Spinal cord (tissue), 10 donors: Measurements from ENCODE around the gene ISOC2. TPM values are rescaled to one million over a fixed set of nuclear protein-coding genes. Genes with fewer than 3 reads are reported as not detected.

Source experiments
- DNase-seq, 6 donors: peaks; one replicate each; pipeline versions ENCODE4 v3.0.0 to v3.0.0-alpha.2; 2013 to 2015; ENCODE audit warnings: low spot score in 6 of 6, low read depth in 4 of 6
- H3K27ac ChIP-seq: one replicate; pipeline ENCODE4 v1.5.1; 2013; ENCODE audit warnings: low read depth, low read length, control low read depth
- H3K27me3 ChIP-seq: one replicate; pipeline ENCODE4 v1.6.1; 2013; ENCODE audit warnings: low read length; ENCODE audit not compliant: control insufficient read depth, insufficient read depth
- H3K36me3 ChIP-seq: one replicate; pipeline ENCODE4 v1.6.1; 2013; ENCODE audit warnings: low read length; ENCODE audit not compliant: control insufficient read depth, insufficient read depth
- H3K4me1 ChIP-seq: one replicate; pipeline ENCODE4 v1.6.1; 2013; ENCODE audit warnings: low read length; ENCODE audit not compliant: control insufficient read depth, insufficient read depth
- H3K4me3 ChIP-seq: one replicate; pipeline ENCODE4 v1.5.1; 2013; ENCODE audit warnings: low read depth, low read length, control low read depth
- H3K9me3 ChIP-seq: one replicate; pipeline ENCODE4 v1.6.1; 2013; ENCODE audit warnings: low read length; ENCODE audit not compliant: control insufficient read depth, insufficient read depth
- WGBS: methylation state at CpG from one replicate; pipeline ENCODE4 v1.1.5; 2013; ENCODE audit warnings: missing lambda C conversion rate; ENCODE audit not compliant: insufficient coverage; 5-methylcytosine and 5-hydroxymethylcytosine counted together
- polyA plus RNA-seq, 2 donors: library from polyadenylated mRNA; unstranded; fragments of 120-200 nt; gene quantifications; one replicate each; pipeline ENCODE4 v1.2.1, GENCODE V29; 2013; ENCODE audit not compliant: insufficient read length in 2 of 2
- total RNA-seq, 2 donors: library from RNA; depleted of rRNA in 1 of 2; stranded (reverse); fragments of 120-200 nt in 1 of 2; fragments of >200 nt in 1 of 2; gene quantifications; one replicate each; pipeline versions ENCODE4 v1.2.3 to v1.2.4, GENCODE V29; 2013 to 2014
- donor health status: healthy.

The ISOC2 gene
- total and polyA plus RNA-seq, 4 donors, result 30.3 to 65.1 (median 59.8) TPM

GRCh38 chr19:55443045-55443823 lies 18.2 kb downstream of the ISOC2 start, which contains the start of gene SHISA7:
TSS of gene SHISA7 (minus strand) at chr19:55443300. CDS start at chr19:55442863, 437 bp downstream.
- Histone ChIP-seq H3K27me3 (peaks cover 40% of the 10 kb centered on the region), H3K36me3 (peaks cover 31% of the 10 kb centered on the region), H3K4me1 (peaks cover 58% of the 10 kb centered on the region), H3K4me3 (no peak within 1 kb of the TSS), H3K9me3 (no peaks in the 10 kb centered on the region), H3K27ac (no peak within 1 kb of the TSS)
- 5% methylated on average over 38 of the region's 43 CpGs for WGBS
- peak in 2 of 6 donors; percentile 68 to 71 for DNase-seq

GRCh38 chr19:55442372-55442961 lies 19.0 kb downstream of the ISOC2 start:
- H3K27me3 ChIP-seq, result peaks cover 40% of the 10 kb centered on the region
- no peak overlapping the region for H3K27ac ChIP-seq
- peaks cover 53% of the 10 kb centered on the region for H3K4me1 ChIP-seq
- H3K9me3 ChIP-seq, result no peaks in the 10 kb centered on the region
- whole genome bisulfite sequencing, result 2% methylated on average over 71 of the region's 72 CpGs
- H3K36me3 ChIP-seq, result peaks cover 39% of the 10 kb centered on the region
- peak in 1 of 6 donors; percentile 30 for DNase-seq
- no peak overlapping the region for H3K4me3 ChIP-seq

- Histone ChIP-seq H3K4me1 (peaks cover 48% of the 10 kb centered on the region), H3K9me3 (no peaks in the 10 kb centered on the region), H3K27me3 (peaks cover 40% of the 10 kb centered on the region), H3K27ac (no peak overlapping the region), H3K4me3 (no peak overlapping the region), H3K36me3 (peaks cover 46% of the 10 kb centered on the region)
- 18% methylated on average over 27 of the region's 39 CpGs for WGBS
- no peak for DNase-seq
Measured at GRCh38 chr19:55441692-55442321, 19.6 kb downstream of the ISOC2 start.

GRCh38 chr19:55441319-55441691 lies 20.1 kb downstream of the ISOC2 start:
- Histone ChIP-seq H3K36me3 (peaks cover 48% of the 10 kb centered on the region), H3K9me3 (no peaks in the 10 kb centered on the region), H3K4me1 (peaks cover 47% of the 10 kb centered on the region), H3K27ac (no peak overlapping the region), H3K4me3 (no peak overlapping the region), H3K27me3 (peaks cover 40% of the 10 kb centered on the region)
- 17% methylated on average over 20 of the region's 21 CpGs for WGBS
- DNase-seq, result no peak

GRCh38 chr19:55440411-55441105 lies 20.9 kb downstream of the ISOC2 start:
- Histone ChIP-seq H3K27ac (no peak overlapping the region), H3K4me1 (peaks cover 47% of the 10 kb centered on the region), H3K36me3 (peaks cover 48% of the 10 kb centered on the region), H3K27me3 (peaks cover 40% of the 10 kb centered on the region), H3K9me3 (no peaks in the 10 kb centered on the region), H3K4me3 (no peak overlapping the region)
- WGBS, result 16% methylated on average over 38 of the region's 39 CpGs
- no peak for DNase-seq

- Histone ChIP-seq H3K9me3 (no peaks in the 10 kb centered on the region), H3K4me3 (no peak overlapping the region), H3K27me3 (peaks cover 29% of the 10 kb centered on the region), H3K4me1 (peaks cover 37% of the 10 kb centered on the region), H3K36me3 (peaks cover 60% of the 10 kb centered on the region), H3K27ac (no peak overlapping the region)
- WGBS, result 73% methylated on average over 5 of the region's 5 CpGs
- DNase-seq, result no peak
Measured at GRCh38 chr19:55439052-55439451, 22.4 kb downstream of the ISOC2 start.

GRCh38 chr19:55437410-55437809 lies 24.0 kb downstream of the ISOC2 start:
- WGBS, result 26% methylated on average over 13 of the region's 17 CpGs
- Histone ChIP-seq H3K27ac (no peak overlapping the region), H3K9me3 (no peaks in the 10 kb centered on the region), H3K36me3 (peaks cover 72% of the 10 kb centered on the region), H3K27me3 (peaks cover 22% of the 10 kb centered on the region), H3K4me1 (peaks cover 25% of the 10 kb centered on the region), H3K4me3 (no peak overlapping the region)
- DNase-seq, result peak in 1 of 6 donors; percentile 60

GRCh38 chr19:55436847-55437246 lies 24.6 kb downstream of the ISOC2 start:
- Histone ChIP-seq H3K9me3 (no peaks in the 10 kb centered on the region), H3K27me3 (peaks cover 20% of the 10 kb centered on the region), H3K4me1 (peaks cover 22% of the 10 kb centered on the region), H3K4me3 (no peak overlapping the region), H3K27ac (no peak overlapping the region), H3K36me3 (peaks cover 75% of the 10 kb centered on the region)
- no peak for DNase-seq
- WGBS, result 52% methylated on average over 8 of the region's 8 CpGs

- peaks cover 71% of the 10 kb centered on the region for H3K36me3 ChIP-seq
- peaks cover 5% of the 10 kb centered on the region for H3K4me1 ChIP-seq
- H3K27me3 ChIP-seq, result peaks cover 3% of the 10 kb centered on the region
- H3K27ac ChIP-seq, result no peak overlapping the region
- 100% methylated on average over 4 of the region's 4 CpGs for WGBS
- no peaks in the 10 kb centered on the region for H3K9me3 ChIP-seq
- DNase-seq, result no peak
- no peak overlapping the region for H3K4me3 ChIP-seq
Measured at GRCh38 chr19:55435020-55435419, 26.4 kb downstream of the ISOC2 start.
